K562 (cell line): ENCODE data around the gene NENF. TPM values are rescaled to one million over a fixed set of nuclear protein-coding genes. Genes with fewer than 3 reads are reported as not detected.

ENCODE experiments used
- BRCA1 ChIP-seq, 2 experiments: fragments of 450-650 bp in 1 of 2; sonication (generic) in 1 of 2; formaldehyde crosslinking in 1 of 2; IDR thresholded peaks; 2 replicates each; pipeline versions ENCODE4 v1.5.0 to v1.6.1; 2017 to 2020; ENCODE audit warnings: mild to moderate bottlenecking in 1 of 2, missing genetic modification reagents in 1 of 2
- BRD9 ChIP-seq: fragments of 450-650 bp; IDR thresholded peaks from 2 replicates; pipeline ENCODE4 v1.6.1; 2018; ENCODE audit warnings: low read depth; ENCODE audit not compliant: partially characterized antibody
- CBFB ChIP-seq: sonication (generic); formaldehyde crosslinking; IDR thresholded peaks from 2 replicates; pipeline ENCODE4 v1.4.0; 2020; ENCODE audit warnings: mild to moderate bottlenecking, missing genetic modification reagents
- CBX3 ChIP-seq, 2 experiments: IDR thresholded peaks; 1 replicate in 1 of 2; 2 replicates in 1 of 2; pipeline ENCODE4 v1.6.1; 2012; ENCODE audit warnings: inconsistent platforms in 2 of 2, low read length in 2 of 2, borderline replicate concordance in 1 of 2, control low read depth in 1 of 2
- GABPA ChIP-seq: fragments of 200-800 bp; sonication (Bioruptor generic); conservative IDR thresholded peaks from 2 replicates; pipeline ENCODE4 v1.6.1; 2016; ENCODE audit warnings: low read depth, missing genetic modification characterization, missing compliant biosample characterization
- GATAD2B ChIP-seq: fragments of 450-650 bp; IDR thresholded peaks from 2 replicates; pipeline ENCODE4 v1.6.1; 2017; ENCODE audit warnings: mild to moderate bottlenecking, borderline replicate concordance
- JUNB ChIP-seq: fragments of 450-650 bp; formaldehyde crosslinking; conservative IDR thresholded peaks from 2 replicates; pipeline ENCODE4 v1.4.0; 2020; ENCODE audit warnings: mild to moderate bottlenecking
- KDM5B ChIP-seq: fragments of 200-600 bp; sonication (generic); IDR thresholded peaks from 2 replicates; pipeline ENCODE4 v1.6.1; 2012; ENCODE audit warnings: low read depth, mild to moderate bottlenecking, moderate library complexity, low read length, control low read depth, inconsistent platforms; ENCODE audit not compliant: insufficient replicate concordance
- SOX6 ChIP-seq: fragments of 450-650 bp; IDR thresholded peaks from 2 replicates; pipeline ENCODE4 v1.6.1; 2014; ENCODE audit warnings: mild to moderate bottlenecking
- XRCC4 ChIP-seq: IDR thresholded peaks from one replicate; pipeline ENCODE4 v1.6.1; 2011; ENCODE audit not compliant: insufficient read depth, insufficient read length; ENCODE audit errors: extremely low read depth
- ZC3H4 ChIP-seq: sonication (generic); formaldehyde crosslinking; IDR thresholded peaks from 2 replicates; pipeline ENCODE4 v1.9.0; 2021; ENCODE audit warnings: missing genetic modification reagents, borderline replicate concordance
- polyA plus RNA-seq, 8 experiments: library from polyadenylated mRNA; depleted of rRNA in 4 of 8; stranded (reverse) in 5 of 8; unstranded in 3 of 8; fragments of >200 nt; fragmentation: Nextera tagmentation in 2 of 8; fragmentation: Illumina TruSeq in 1 of 8; extraction: Ambion mirVana in 2 of 8; extraction: Trizol in 1 of 8; gene quantifications; 2 replicates each; pipeline versions ENCODE4 v1.2.1 to v1.2.3, GENCODE V29; 2011 to 2014; ENCODE audit warnings: inconsistent platforms in 1 of 8, missing spikeins in 1 of 8
- total RNA-seq, 7 experiments: library from RNA; depleted of rRNA in 6 of 7; stranded (reverse); fragments of >200 nt in 6 of 7; fragmentation: Illumina TruSeq in 2 of 7; extraction: Trizol in 2 of 7; gene quantifications; 2 replicates each; pipeline versions ENCODE4 v1.2.1 to v1.2.3, GENCODE V29; 2011 to 2021; ENCODE audit warnings: low replicate concordance in 1 of 7
- TF ChIP-seq, protein P1 (sequence below): sonication (generic); formaldehyde crosslinking; IDR thresholded peaks from 2 replicates; pipeline ENCODE4 v1.8.0; 2022; ENCODE audit warnings: mild to moderate bottlenecking, low read depth, missing genetic modification reagents
- TF ChIP-seq, protein P2 (sequence below): fragments of 250-450 bp; sonication (Bioruptor Pico); IDR thresholded peaks from 2 replicates; pipeline ENCODE4 v1.9.0; 2021; ENCODE audit warnings: mild to moderate bottlenecking
- TF ChIP-seq, protein P3 (sequence below), 2 experiments: fragments of 450-650 bp; IDR thresholded peaks; 2 replicates each; pipeline ENCODE4 v1.6.1; 2016
- TF ChIP-seq, protein P4 (sequence below): sonication (generic); formaldehyde crosslinking; IDR thresholded peaks from 2 replicates; pipeline ENCODE4 v1.4.0; 2020; ENCODE audit warnings: mild to moderate bottlenecking, missing genetic modification reagents
- TF ChIP-seq, protein P5 (sequence below): sonication (generic); formaldehyde crosslinking; IDR thresholded peaks from 2 replicates; pipeline ENCODE4 v1.8.1; 2023; ENCODE audit warnings: missing genetic modification reagents, mild to moderate bottlenecking, borderline replicate concordance

Gene NENF
- total and polyA plus RNA-seq, 9 of the 15 experiments (the other 6 are each of a cell fraction or from before 2014, with no cell fraction given): 6.1 to 100 (median 72.8) TPM

DNA sequence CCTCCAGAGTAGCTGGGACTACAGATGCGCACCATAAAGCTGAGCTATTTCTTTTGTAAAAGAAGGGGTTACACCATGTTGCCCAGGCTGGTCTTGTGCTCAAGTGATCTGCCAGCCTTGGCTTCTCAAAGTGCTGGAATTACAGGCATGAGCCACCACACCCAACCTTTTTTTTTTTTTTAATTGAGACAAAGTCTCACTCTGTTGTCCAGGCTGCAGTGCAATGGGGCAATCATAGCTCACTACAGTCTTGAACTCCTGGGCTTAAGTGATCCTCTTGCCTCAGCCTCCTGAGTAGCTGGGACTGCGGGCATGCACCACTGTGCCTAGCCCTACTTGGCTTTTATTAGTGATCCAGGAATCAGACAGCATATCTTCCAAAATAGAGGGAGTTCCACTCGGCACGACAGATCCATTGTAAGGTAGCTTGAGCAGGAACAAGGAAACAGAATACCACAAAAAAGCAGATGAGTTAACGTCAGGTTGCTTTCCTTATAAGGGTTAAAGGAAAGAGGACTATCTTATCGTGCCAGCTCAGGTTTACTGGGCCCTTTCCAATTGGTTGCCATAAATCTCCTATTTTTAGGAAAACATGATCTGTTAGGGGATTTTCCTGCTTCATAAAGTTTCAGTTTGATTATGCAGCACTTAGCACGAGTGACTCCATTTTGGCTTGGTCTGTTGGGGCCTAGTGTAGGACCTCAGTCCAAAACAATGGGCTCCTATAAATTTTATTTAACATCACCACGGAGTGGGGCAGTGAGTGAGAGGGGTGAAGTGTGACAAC, 45.2 kb downstream of the NENF start (continued):
- TF ChIP-seq, protein P1, sequence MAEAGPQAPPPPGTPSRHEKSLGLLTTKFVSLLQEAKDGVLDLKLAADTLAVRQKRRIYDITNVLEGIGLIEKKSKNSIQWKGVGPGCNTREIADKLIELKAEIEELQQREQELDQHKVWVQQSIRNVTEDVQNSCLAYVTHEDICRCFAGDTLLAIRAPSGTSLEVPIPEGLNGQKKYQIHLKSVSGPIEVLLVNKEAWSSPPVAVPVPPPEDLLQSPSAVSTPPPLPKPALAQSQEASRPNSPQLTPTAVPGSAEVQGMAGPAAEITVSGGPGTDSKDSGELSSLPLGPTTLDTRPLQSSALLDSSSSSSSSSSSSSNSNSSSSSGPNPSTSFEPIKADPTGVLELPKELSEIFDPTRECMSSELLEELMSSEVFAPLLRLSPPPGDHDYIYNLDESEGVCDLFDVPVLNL: no peak
- TF ChIP-seq, protein P2, sequence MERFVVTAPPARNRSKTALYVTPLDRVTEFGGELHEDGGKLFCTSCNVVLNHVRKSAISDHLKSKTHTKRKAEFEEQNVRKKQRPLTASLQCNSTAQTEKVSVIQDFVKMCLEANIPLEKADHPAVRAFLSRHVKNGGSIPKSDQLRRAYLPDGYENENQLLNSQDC (CRISPR knock-in tag): no peak
- peak; percentile 76 for TF ChIP-seq GABPA (tag)
- no peak for TF ChIP-seq BRCA1 (IDR thresholded peaks at IDR 0.05)
- no peak for TF ChIP-seq BRCA1 (CRISPR knock-in tag; IDR thresholded peaks at IDR 0.05)
- TF ChIP-seq JUNB (CRISPR knock-in tag): peak; percentile 38; the same call in 1 of the 2 replicates
- TF ChIP-seq BRD9: no peak
- TF ChIP-seq, protein P3, sequence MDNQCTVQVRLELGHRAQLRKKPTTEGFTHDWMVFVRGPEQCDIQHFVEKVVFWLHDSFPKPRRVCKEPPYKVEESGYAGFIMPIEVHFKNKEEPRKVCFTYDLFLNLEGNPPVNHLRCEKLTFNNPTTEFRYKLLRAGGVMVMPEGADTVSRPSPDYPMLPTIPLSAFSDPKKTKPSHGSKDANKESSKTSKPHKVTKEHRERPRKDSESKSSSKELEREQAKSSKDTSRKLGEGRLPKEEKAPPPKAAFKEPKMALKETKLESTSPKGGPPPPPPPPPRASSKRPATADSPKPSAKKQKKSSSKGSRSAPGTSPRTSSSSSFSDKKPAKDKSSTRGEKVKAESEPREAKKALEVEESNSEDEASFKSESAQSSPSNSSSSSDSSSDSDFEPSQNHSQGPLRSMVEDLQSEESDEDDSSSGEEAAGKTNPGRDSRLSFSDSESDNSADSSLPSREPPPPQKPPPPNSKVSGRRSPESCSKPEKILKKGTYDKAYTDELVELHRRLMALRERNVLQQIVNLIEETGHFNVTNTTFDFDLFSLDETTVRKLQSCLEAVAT (IDR thresholded peaks at IDR 0.05): no peak
- TF ChIP-seq, protein P4, sequence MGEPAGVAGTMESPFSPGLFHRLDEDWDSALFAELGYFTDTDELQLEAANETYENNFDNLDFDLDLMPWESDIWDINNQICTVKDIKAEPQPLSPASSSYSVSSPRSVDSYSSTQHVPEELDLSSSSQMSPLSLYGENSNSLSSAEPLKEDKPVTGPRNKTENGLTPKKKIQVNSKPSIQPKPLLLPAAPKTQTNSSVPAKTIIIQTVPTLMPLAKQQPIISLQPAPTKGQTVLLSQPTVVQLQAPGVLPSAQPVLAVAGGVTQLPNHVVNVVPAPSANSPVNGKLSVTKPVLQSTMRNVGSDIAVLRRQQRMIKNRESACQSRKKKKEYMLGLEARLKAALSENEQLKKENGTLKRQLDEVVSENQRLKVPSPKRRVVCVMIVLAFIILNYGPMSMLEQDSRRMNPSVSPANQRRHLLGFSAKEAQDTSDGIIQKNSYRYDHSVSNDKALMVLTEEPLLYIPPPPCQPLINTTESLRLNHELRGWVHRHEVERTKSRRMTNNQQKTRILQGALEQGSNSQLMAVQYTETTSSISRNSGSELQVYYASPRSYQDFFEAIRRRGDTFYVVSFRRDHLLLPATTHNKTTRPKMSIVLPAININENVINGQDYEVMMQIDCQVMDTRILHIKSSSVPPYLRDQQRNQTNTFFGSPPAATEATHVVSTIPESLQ (CRISPR knock-in tag): no peak
- no peak for TF ChIP-seq CBFB
- no peak for TF ChIP-seq KDM5B
- TF ChIP-seq GATAD2B: no peak
- no peak for TF ChIP-seq SOX6
- TF ChIP-seq ZC3H4 (CRISPR knock-in tag): no peak
- TF ChIP-seq XRCC4: no peak
- TF ChIP-seq, protein P5, sequence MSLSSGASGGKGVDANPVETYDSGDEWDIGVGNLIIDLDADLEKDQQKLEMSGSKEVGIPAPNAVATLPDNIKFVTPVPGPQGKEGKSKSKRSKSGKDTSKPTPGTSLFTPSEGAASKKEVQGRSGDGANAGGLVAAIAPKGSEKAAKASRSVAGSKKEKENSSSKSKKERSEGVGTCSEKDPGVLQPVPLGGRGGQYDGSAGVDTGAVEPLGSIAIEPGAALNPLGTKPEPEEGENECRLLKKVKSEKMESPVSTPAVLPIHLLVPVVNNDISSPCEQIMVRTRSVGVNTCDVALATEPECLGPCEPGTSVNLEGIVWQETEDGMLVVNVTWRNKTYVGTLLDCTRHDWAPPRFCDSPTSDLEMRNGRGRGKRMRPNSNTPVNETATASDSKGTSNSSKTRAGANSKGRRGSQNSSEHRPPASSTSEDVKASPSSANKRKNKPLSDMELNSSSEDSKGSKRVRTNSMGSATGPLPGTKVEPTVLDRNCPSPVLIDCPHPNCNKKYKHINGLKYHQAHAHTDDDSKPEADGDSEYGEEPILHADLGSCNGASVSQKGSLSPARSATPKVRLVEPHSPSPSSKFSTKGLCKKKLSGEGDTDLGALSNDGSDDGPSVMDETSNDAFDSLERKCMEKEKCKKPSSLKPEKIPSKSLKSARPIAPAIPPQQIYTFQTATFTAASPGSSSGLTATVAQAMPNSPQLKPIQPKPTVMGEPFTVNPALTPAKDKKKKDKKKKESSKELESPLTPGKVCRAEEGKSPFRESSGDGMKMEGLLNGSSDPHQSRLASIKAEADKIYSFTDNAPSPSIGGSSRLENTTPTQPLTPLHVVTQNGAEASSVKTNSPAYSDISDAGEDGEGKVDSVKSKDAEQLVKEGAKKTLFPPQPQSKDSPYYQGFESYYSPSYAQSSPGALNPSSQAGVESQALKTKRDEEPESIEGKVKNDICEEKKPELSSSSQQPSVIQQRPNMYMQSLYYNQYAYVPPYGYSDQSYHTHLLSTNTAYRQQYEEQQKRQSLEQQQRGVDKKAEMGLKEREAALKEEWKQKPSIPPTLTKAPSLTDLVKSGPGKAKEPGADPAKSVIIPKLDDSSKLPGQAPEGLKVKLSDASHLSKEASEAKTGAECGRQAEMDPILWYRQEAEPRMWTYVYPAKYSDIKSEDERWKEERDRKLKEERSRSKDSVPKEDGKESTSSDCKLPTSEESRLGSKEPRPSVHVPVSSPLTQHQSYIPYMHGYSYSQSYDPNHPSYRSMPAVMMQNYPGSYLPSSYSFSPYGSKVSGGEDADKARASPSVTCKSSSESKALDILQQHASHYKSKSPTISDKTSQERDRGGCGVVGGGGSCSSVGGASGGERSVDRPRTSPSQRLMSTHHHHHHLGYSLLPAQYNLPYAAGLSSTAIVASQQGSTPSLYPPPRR (CRISPR knock-in tag): no peak
- TF ChIP-seq CBX3 (IDR thresholded peaks at IDR 0.05; ENCODE audit: borderline replicate concordance in 1 of 2, low read length in 2 of 2): no peak
